HG03378 (cell line): ENCODE measurements around the gene FPR1.

Source experiments
- ATAC-seq: cut with Tn5 transposase; IDR thresholded peaks from one replicate; pipeline ENCODE4 v1.9.1; 2021; ENCODE audit warnings: mild to moderate bottlenecking, moderate library complexity; ENCODE audit not compliant: unreplicated experiment

FPR1 gene, protein sequence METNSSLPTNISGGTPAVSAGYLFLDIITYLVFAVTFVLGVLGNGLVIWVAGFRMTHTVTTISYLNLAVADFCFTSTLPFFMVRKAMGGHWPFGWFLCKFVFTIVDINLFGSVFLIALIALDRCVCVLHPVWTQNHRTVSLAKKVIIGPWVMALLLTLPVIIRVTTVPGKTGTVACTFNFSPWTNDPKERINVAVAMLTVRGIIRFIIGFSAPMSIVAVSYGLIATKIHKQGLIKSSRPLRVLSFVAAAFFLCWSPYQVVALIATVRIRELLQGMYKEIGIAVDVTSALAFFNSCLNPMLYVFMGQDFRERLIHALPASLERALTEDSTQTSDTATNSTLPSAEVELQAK

DNA sequence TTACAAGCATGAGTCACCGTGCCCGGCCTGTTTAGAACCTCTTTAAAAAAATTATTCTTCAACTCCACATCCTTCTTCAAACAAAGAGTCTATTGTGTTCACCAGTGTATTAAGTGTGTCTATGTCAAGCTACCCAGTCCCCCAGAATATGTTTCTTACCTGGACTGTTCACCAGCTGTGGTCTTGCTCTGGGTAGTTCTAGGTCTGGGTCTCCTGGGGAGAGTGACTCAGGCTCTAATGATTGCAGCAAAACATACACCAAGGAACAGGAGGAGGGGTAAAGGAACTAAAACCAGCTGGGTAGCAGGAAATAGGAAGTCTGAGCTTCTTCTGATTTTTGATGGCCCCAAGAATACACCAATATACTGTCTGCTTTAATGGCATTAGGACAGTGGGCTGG, at the start of gene FPR1:
Gene FPR1 (minus strand): TSS at position 224 of the 400 bp plus-strand sequence. CDS start 4,884 bp downstream, outside the sequence.
- no peak for ATAC-seq

DNA sequence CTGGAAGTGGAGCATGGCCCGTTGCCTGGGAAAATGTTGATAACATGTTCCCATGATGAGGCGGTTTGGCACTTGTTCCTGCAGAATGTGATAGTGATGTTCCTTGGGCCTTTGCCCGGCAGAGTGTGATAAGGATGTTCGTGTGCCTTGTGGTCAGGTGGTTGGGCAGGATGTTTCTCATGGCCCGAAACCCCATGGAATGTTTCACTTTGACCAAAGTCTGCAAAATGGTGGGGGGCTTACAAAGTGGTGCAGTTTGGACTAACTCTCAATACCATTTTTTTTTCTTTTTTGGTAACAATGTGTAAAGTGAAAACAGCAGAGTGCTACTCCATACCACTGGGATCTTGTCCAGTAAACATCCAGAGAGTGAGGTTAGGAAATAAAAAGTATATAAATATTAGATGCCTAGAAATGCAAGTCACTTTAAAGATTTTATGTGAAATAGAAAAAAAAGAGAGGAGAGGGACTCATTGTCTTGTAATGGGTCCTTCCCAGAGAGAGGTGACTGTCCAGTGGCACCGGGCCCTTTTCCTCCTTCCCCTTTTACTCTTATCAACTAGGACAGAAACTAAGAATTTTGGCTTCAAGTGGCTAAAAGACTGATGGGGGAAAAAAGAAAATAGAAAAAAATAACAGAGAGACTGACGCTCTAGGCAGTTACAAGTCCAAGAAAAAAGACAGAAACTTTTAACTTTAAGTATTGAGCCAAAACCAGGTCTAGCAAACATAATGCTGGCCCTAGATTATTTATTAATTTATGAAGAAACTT, 49.0 kb upstream of the FPR1 start:
- no peak for ATAC-seq

DNA sequence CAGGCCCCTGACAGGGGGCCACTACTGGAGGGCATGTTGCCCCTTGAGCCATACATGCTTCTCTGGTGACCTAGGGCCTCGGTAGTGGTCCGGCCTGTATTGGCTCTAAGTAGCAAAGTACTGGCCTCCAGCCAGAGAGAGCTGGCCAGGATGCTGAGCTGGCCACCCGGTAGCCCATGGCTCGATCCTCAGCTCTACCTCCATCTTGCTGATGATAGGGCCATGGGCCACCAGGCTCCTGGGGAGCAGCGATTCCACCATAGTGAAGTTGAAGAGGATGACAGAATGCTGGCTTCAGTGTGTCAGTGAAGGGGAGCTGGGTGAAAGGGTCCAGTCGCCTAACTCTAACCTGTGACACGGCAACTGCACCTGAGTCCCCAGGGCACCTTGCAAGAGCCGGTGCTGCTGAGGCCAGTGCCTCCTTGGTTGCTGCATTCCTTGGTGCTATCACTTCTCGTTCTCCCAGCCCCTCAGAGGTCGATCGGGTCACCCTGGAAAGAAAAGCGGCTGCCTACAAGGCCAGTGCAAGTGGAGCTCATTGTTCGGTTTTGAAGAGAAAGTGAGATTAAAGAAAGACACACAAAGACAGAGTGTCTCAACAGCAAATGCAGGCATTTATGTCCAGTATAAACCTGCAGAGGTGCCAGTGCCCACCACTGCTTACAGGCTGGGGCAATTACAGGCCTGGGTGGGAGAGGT, 48.2 kb upstream of the FPR1 start:
- ATAC-seq = no peak

DNA sequence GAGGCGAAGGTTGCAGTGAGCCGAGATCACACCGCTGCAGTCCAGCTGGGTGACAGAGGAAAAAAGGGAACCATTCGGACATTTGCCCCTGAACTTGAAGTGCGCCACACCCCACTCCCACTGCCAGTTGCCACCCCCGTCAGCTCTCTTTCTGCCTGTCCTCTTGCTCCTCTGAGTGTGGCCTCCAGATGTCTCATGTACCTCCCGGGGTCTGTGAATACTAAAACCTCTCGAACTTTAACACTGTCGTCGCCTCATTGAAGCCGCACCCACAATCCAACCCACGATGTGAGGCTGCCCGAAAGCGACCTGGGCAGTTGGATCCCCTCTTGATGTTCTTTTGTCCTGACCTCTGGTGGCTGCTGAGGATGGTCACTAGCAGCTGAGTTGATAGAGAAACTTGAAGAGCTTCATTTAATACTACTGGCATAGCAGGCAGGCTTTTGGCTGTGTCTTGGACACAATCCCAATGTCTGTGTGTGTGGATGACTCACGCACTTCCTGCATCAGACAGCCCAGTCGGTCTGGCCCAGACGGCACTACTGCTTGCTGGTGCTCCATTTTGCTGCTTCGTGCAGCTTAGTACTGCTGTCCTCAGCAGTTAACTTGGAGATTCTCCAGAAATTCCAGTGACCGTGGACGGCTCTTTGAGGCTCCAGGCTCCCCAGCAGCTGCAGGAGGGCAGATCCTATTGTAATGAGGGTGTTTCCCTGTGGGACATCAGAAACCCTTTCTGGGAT, 47.5 kb upstream of the FPR1 start:
- ATAC-seq = no peak

DNA sequence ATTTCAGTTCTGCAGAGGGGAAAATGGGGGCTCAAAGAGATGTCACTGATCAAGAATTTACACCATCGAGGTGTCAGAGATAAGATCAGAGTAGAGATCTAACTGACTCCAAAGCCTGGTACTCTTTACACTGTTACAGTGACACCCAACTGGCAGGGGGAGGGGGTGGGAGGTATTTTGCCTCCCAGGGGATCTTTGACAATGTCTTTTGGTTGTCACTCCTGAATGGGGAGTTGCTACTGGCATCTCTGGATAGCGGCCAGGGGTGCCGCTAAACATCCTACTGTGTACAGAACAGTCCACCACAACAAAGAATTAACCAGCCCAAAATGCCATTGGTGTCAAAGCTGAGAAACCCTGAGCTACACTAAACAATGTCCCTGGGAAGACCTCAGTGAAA, 46.4 kb upstream of the FPR1 start:
- ATAC-seq = no peak

DNA sequence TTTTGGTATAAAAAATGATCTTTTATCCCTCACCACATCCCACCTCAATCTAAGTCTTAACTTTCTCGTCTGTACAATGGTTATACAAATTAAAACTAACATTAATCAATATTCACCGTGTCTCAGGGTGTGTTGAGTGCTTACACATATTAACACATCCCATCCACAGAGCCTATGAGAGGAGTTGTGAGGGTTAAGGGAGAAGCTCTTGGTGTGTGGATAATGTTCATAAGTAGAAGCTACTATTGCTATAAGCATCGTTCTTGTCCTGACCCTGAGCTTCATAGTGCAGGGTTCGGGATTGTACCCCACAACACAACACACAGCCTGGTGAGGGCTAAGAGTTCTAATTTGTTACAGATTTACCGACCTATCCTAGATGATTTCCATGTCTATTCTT, 45.8 kb upstream of the FPR1 start:
- no peak for ATAC-seq

DNA sequence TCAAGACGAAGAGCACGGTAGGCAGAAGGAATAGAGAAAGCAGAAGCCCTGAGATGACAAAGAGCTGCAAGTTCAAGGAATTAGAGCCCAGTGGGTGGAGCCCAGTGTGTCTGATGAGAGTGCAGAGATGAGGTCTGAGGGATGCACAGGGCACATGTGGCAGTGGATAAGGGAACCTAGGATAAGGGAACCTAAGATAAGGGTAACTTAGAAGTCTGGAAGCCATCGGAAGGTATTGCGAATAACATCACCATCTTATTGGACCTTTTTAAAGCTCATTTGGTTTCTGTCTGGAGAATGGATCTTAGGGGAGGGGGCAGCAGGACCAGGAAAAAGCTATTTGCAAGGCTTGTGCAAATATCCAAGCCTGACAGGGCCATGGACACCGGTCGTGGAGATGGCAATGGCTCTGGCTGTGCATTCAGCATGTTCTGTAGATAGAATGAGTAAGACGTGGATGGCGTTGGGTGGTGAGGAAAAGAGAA, 44.6 kb upstream of the FPR1 start:
- ATAC-seq = no peak

DNA sequence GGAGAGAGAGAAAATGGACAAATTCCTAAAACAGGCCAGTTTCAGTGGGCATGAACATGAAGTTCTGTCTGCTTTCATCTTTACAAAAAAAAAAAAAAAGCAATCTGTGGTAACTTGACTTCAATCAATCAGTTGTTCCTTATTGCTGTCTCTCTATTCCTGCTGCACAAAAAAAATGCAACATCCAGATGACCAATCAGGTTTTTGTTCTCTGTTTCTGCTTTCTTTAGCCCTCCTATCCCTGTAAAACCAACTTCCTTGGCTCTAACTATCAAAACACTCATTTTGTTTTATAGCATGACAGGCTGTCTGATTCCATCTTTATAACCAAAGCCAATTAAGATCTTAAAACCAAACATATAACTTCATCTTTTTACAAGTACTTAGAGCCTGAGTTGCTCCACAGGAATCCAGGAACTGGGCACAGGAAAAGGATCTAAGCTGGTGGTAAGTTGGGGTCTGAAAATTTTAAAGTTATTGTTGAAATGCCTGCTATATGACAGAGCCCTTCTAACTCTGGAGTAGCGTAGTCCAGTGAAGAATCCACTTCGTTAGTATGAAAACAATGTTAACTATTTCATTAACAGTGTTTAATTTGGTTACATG, 43.3 kb upstream of the FPR1 start, which contains the start of gene FPR3:
Gene FPR3 (plus strand): TSS at position 273 of the 606 bp plus-strand sequence. CDS start 28,592 bp downstream, outside the sequence.
- no peak for ATAC-seq

DNA sequence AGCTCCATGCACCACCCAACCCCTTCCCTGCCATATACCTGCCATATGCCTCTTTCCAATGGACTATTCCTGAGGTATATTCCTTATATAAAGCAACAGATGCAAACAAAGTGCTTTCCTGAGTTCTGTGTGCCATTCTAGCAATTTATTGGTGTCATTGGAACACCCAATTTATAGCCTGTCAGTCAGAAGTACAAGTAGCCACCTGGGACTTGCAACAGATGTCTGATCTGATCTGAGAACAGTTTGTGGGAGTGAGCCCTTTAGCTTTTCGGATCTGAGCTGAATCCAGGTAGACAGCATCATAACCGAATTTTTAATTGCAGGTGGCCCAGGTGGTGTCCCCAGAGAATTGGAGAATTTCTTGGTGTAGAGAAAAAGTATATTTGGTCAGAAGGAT, 42.3 kb upstream of the FPR1 start:
- no peak for ATAC-seq

DNA sequence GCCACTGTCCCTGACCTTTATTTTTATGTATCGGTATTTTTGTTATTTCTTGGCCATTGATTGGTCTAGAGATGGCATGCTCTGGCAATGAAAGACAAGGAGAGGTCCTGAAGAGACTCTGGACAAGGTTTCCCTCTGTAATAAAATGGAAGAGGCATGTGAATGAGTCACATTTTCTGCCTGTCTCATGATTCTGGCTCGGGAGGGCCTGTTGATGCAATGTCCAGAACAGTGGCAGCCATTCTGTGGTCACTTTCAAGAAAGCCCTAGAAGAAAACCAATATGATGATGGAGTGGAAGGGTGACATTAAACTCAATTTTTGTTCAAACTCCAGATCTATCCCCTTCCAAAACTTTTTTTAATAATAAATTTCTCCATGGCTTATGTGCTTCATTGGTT, 41.3 kb upstream of the FPR1 start:
- ATAC-seq = no peak

DNA sequence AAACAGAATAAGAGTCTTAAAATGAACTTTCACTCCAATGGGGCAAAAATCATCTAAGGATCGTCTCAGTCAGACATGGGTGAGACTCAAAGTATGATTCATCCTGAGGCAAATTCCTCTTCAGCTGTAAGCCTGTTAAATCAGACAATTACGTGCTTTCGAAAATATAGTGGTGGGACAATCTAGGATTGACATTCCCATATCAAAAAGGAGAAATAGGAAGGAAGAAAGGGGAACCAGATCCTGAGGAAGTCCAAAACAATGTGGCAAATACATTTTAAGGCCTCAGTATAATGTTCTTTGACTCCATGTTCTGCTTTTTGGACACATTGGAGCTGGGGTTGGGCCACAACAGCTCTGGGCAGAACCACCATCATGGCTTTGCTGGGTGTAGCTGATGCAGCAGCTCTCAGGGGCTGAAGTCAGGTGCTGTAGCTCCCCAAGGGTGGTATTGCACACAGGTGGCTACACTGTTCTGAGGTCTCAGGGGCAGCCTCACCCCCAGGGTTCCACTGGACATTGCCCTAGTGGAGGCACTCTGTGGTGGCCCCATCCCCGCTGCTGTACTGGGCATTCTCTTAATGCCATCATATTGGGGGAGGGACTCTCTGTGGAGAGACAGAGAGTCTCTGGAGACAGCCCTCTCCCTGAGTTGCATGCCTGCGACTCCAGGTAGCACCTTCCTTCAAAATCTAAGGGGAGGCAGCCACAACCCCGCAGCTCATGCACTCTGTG, 37.5 kb upstream of the FPR1 start:
- no peak for ATAC-seq

DNA sequence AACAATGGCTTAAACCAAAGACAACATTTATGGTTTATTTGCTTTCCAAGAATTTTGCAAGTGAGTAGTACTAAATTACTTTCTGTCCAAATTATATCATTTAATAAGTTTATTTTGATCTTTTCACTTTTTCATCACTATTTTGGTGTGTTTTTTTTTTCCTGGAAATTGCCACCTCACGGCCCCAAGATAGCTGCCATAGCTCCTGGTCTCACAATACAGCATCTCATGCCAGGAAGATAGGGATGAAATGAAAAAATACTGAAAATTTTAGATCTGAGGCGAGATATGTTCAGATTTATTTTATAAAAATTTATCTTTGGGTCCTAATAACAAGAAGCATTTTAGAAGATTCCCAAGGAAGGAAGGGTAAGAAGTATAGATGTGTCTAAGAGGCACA, 36.4 kb upstream of the FPR1 start:
- no peak for ATAC-seq

DNA sequence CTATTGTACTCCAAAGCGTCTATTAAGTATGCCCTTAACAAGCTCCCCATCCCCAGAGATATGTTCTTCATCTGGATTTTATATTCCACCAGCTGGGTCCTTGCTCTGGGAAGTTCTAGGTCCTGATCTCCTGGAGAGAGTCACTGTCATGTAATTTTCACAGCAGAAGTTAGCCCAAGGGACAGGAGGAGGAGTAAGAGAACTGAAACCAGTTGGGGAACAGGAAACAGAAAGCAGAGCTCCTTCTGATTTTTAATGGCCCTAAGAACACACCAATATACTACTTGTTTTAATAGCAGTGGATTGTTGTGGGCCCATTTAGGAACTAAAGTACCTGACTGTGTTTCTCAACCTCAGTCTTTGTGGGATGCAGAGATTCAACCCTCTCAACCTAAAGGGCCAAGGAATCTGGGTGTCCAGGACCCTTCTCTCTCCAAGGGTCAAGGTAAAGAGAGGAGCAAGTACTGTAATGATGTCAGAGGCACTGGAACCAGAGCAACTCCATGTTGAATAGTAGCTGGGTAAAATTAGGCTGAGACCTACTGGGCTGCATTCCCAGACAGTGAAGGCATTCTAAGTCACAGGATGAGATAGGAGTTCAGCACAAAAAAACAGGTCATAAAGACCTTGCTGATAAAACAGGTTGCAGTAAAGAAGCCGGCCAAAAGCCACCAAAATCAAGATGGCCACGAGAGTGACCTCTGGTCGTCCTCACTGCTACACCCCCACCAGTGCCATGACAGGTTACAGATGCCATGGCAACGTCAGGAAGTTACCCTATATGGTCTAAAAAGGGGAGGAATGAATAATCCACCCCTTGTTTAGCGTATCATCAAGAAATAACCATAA, 35.2 kb upstream of the FPR1 start:
- no peak for ATAC-seq

DNA sequence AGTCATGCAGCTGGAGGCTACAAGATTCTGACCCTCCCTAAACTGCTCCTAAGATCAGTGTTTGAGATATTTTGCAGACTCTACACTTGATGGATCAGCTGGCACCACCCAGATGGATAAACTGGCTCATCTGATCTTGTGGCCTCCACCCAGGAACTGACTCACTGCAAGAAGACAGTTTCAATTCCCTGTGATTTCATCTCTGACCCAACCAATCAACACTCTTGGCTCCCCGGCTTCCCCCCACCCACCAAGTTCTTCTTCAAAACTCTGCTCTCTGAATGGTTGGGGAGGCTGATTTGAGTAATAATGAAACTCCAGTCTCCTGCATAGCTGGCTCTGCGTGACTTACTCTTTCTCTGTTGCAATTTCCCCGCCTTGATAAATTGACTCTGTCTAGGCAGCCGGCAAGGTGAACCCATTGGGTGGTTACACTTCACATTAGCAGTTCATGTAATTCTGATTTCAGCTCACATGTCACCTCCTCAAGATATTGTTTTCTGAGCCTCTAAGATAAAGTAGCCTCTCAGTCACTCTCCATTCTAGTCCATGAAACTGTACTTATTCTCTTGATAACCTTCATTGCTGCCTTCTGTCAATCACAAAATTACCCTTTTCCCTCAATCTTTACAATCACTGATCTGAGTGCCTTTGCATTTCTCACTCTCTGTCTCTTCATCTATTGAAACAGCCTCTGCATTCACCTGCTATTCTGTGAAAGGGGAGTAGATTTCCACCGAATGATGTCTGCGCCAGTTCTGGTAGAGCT, 33.4 kb upstream of the FPR1 start:
- ATAC-seq = no peak

DNA sequence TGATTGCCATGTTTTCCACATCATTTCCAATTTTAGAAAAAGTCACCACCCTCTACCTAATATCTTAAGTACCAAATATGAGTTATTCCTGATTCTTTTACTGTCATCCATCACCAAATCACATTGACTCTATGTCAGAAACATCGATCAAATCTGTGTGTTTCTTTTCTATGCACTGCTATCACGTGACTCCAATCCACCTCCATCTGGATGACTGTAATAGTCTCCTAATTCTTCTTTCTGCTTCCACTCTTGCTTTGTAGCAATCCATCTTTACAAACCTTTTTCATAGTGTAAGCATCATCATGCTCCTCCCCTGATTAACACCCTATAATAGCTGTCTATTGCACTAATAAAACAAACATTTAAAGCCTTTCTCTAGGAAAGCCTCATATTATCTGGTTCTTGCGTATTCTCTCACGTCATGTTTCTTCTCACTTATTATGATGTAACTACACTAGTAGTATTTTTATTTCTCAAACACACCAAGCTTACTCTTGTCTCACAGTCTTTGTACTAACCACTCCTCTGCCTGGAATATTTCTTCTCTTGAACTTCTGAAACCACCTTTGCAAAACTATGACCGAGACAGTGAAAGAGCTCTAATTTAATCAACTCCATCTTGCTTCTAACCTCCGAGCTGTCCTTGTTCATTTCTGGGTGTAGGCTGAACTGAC, 32.6 kb upstream of the FPR1 start:
- ATAC-seq = no peak

DNA sequence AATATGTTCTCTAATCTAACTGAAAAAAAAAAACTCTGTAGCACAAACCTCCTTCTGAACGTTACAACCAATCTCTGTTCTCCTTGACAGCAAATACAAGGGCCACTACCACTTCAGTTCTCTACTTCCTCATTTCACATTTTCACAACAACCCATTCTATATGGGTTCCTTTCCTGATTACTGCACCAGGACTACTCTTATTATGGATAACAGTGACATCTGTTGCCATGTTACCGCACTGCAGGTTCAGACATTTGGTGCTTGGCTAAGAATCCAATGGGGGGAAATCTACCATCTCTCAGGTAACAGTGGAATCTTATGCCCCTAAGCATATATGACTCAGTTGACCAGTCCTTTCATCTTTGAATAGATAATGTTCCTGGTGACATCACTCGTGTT, 31.7 kb upstream of the FPR1 start:
- no peak for ATAC-seq

DNA sequence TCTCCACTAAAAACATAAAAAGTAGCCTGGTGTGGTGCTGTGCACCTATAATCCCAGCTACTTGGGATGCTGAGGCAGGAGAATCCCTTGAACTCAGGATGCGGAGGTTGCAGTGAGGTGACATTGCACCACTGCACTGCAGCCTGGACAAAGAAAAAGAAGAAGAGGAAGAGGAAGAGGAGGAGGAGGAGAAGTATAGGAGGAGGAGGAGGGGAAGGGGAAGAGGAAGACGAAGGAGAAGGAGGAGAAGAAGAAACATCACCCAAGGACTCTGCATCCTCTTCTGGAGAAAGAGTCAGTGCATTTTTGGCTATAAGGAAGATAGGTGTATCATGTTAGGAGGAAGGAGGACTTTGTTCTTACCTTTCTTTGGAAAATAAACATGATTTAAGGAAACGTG, 30.3 kb upstream of the FPR1 start:
- ATAC-seq = no peak

DNA sequence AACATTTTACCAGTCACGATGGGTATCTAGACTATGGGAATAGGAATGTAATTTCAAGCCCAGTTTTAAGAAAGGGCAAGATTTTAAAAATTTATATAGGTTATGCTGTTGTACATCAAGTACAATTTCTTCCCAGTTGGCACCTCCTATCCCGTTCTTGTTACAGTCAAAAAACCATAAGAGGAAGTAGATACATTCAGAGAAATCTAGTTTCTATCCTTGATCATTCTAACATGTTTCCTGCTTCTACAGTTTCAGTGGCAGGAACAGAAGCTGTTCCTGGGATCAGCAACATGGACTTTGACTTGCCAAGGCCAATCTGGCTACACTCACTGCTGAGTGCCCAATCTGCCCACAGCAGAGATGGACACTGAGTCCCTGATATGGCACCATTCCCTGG, 28.6 kb upstream of the FPR1 start:
- no peak for ATAC-seq
